WERI-Rb-1 (cell line): ENCODE results near the gene SV2C.

Experiments
- DNase-seq: peaks from one replicate; pipeline ENCODE4 v3.0.0-alpha.2; 2020
- H3K27ac ChIP-seq: fragments of 250-450 bp; sonication (Bioruptor Pico); 2 replicates; pipeline ENCODE4 v1.5.1; 2020; ENCODE audit warnings: mild to moderate bottlenecking, moderate library complexity
- H3K27me3 ChIP-seq: fragments of 250-450 bp; sonication (Bioruptor Pico); 2 replicates; pipeline ENCODE4 v1.5.1; 2021; ENCODE audit warnings: mild to moderate bottlenecking, low read depth, moderate library complexity; ENCODE audit not compliant: insufficient read depth, severe bottlenecking
- H3K36me3 ChIP-seq: fragments of 250-450 bp; sonication (Bioruptor Pico); 2 replicates; pipeline ENCODE4 v1.5.1; 2020; ENCODE audit warnings: mild to moderate bottlenecking, moderate library complexity
- H3K4me3 ChIP-seq: 2 replicates; pipeline ENCODE4 v1.5.1; 2011; ENCODE audit warnings: low read depth, mild to moderate bottlenecking, control low read depth, low read length
- H3K9me3 ChIP-seq: fragments of 250-450 bp; sonication (Bioruptor Pico); 2 replicates; pipeline ENCODE4 v1.5.1; 2021; ENCODE audit warnings: mild to moderate bottlenecking, moderate library complexity; ENCODE audit not compliant: severe bottlenecking
- CTCF ChIP-seq: IDR thresholded peaks from 2 replicates; pipeline ENCODE4 v1.5.1; 2011; ENCODE audit warnings: low read depth, mild to moderate bottlenecking, control low read depth, inconsistent platforms, low read length

The SV2C gene

GRCh38 chr5:76356887-76357286, 273.7 kb downstream of the SV2C start:
- no peak overlapping the region for H3K4me3 ChIP-seq
- no peak for DNase-seq
- no peaks in the 10 kb centered on the region for H3K27me3 ChIP-seq
- no peak for TF ChIP-seq CTCF
- no peaks in the 10 kb centered on the region for H3K36me3 ChIP-seq
- no peak overlapping the region for H3K27ac ChIP-seq
- H3K9me3 ChIP-seq, result no peaks in the 10 kb centered on the region

- Histone ChIP-seq H3K36me3 (no peaks in the 10 kb centered on the region), H3K9me3 (no peaks in the 10 kb centered on the region), H3K27ac (no peak overlapping the region), H3K27me3 (no peaks in the 10 kb centered on the region), H3K4me3 (no peak overlapping the region)
- no peak for DNase-seq
- no peak for TF ChIP-seq CTCF
These were observed 280.4 kb downstream of the SV2C start for GRCh38 chr5:76363352-76364225.

- no peak overlapping the region for H3K4me3 ChIP-seq
- no peaks in the 10 kb centered on the region for H3K9me3 ChIP-seq
- no peak for TF ChIP-seq CTCF
- no peaks in the 10 kb centered on the region for H3K36me3 ChIP-seq
- no peak overlapping the region for H3K27ac ChIP-seq
- no peak for DNase-seq
- no peaks in the 10 kb centered on the region for H3K27me3 ChIP-seq
These were observed 281.0 kb downstream of the SV2C start for GRCh38 chr5:76364226-76364589.

GRCh38 chr5:76365561-76365960, 282.4 kb downstream of the SV2C start:
- no peak overlapping the region for H3K27ac ChIP-seq
- H3K4me3 ChIP-seq, result no peak overlapping the region
- H3K36me3 ChIP-seq, result no peaks in the 10 kb centered on the region
- no peaks in the 10 kb centered on the region for H3K9me3 ChIP-seq
- no peak for DNase-seq
- no peak for TF ChIP-seq CTCF
- H3K27me3 ChIP-seq, result no peaks in the 10 kb centered on the region

- DNase-seq, result no peak
- TF ChIP-seq CTCF, result no peak
- no peaks in the 10 kb centered on the region for H3K27me3 ChIP-seq
These were observed 283.4 kb downstream of the SV2C start for GRCh38 chr5:76366596-76366995.

More at GRCh38 chr5:76366596-76366995, 283.4 kb downstream of the SV2C start:
- Histone ChIP-seq H3K27ac (no peak overlapping the region), H3K9me3 (no peaks in the 10 kb centered on the region), H3K4me3 (no peak overlapping the region), H3K36me3 (no peaks in the 10 kb centered on the region)
